ENCODE results near the gene CSN1S1. TPM values are rescaled to one million over a fixed set of nuclear protein-coding genes. Genes with fewer than 3 reads are reported as not detected.

CSN1S1 gene
- 1 to 10 TPM in 1 of 4 donors, not detected in 3; 3.9 TPM for total RNA-seq

GRCh38 chr4:69930768-69931167 lies at the start of gene CSN1S1:
Gene CSN1S1, plus strand, starts transcription at chr4:69931068. Its CDS starts 1,488 bp downstream, at chr4:69932556.
- 96 to 97% methylated on average over 3 of the region's 3 CpGs for WGBS, 2 donors
- no peaks in the 10 kb centered on the region for H3K36me3 ChIP-seq
- TF ChIP-seq POLR2A (IDR thresholded peaks at IDR 0.05) (no peak), CTCF (IDR thresholded peaks at IDR 0.05) (no peak), EP300 (IDR thresholded peaks at IDR 0.05) (no peak)

GRCh38 chr4:69881173-69881773 lies 49.6 kb upstream of the CSN1S1 start:
- DNase-seq (ENCODE audit: low spot score in 2 of 2): no peak
- no peaks in the 10 kb centered on the region for H3K27me3 ChIP-seq
- peaks cover 0 to 4% (median 0%) of the 10 kb centered on the region in 4 donors for H3K4me1 ChIP-seq
- H3K4me3 ChIP-seq: no peak overlapping the region
- H3K9me3 ChIP-seq: no peaks in the 10 kb centered on the region
- H3K36me3 ChIP-seq: no peaks in the 10 kb centered on the region
- no peak for TF ChIP-seq EP300 (IDR thresholded peaks at IDR 0.05)
- no peak for TF ChIP-seq POLR2A (IDR thresholded peaks at IDR 0.05)
- peak; percentile 59 to 84 (median 77) for TF ChIP-seq CTCF (IDR thresholded peaks at IDR 0.05)
- H3K27ac ChIP-seq: no peak overlapping the region

More at GRCh38 chr4:69930768-69931167, at the start of gene CSN1S1:
- H3K9me3 ChIP-seq: peaks cover 0 to 4% (median 0%) of the 10 kb centered on the region in 4 donors
- H3K27me3 ChIP-seq: no peaks in the 10 kb centered on the region
- H3K4me3 ChIP-seq: no peak within 1 kb of the TSS
- H3K4me1 ChIP-seq: no peaks in the 10 kb centered on the region
- DNase-seq (ENCODE audit: low spot score in 2 of 2): no peak
- no peak within 1 kb of the TSS for H3K27ac ChIP-seq

GRCh38 chr4:69882150-69882549 lies 48.7 kb upstream of the CSN1S1 start:
- Histone ChIP-seq H3K36me3 (no peaks in the 10 kb centered on the region), H3K27ac (no peak overlapping the region), H3K4me1 (peaks cover 0 to 4% (median 0%) of the 10 kb centered on the region in 4 donors), H3K27me3 (no peaks in the 10 kb centered on the region), H3K9me3 (no peaks in the 10 kb centered on the region), H3K4me3 (no peak overlapping the region)
- no peak for DNase-seq (ENCODE audit: low spot score in 2 of 2)
- TF ChIP-seq POLR2A (IDR thresholded peaks at IDR 0.05): no peak
- no peak for TF ChIP-seq CTCF (IDR thresholded peaks at IDR 0.05)
- no peak for TF ChIP-seq EP300 (IDR thresholded peaks at IDR 0.05)

GRCh38 chr4:69888336-69888735 lies 42.5 kb upstream of the CSN1S1 start:
- TF ChIP-seq POLR2A (IDR thresholded peaks at IDR 0.05): no peak
- no peak for TF ChIP-seq EP300 (IDR thresholded peaks at IDR 0.05)
- no peak for TF ChIP-seq CTCF (IDR thresholded peaks at IDR 0.05)
- no peaks in the 10 kb centered on the region for H3K9me3 ChIP-seq
- no peak overlapping the region for H3K4me3 ChIP-seq
- no peaks in the 10 kb centered on the region for H3K36me3 ChIP-seq
- no peaks in the 10 kb centered on the region for H3K27me3 ChIP-seq
- H3K4me1 ChIP-seq: no peaks in the 10 kb centered on the region
- H3K27ac ChIP-seq: no peak overlapping the region
- DNase-seq (ENCODE audit: low spot score in 2 of 2): no peak

- H3K27me3 ChIP-seq: no peaks in the 10 kb centered on the region
- 59 to 63% methylated on average over 5 of the region's 5 CpGs for WGBS, 2 donors
These were observed 36.7 kb upstream of the CSN1S1 start for GRCh38 chr4:69894186-69894585.

More at GRCh38 chr4:69894186-69894585, 36.7 kb upstream of the CSN1S1 start:
- Histone ChIP-seq H3K4me3 (no peak overlapping the region), H3K4me1 (no peaks in the 10 kb centered on the region), H3K36me3 (no peaks in the 10 kb centered on the region), H3K27ac (no peak overlapping the region), H3K9me3 (no peaks in the 10 kb centered on the region)
- DNase-seq (ENCODE audit: low spot score in 2 of 2): no peak
- TF ChIP-seq POLR2A (IDR thresholded peaks at IDR 0.05) (no peak), EP300 (IDR thresholded peaks at IDR 0.05) (no peak), CTCF (IDR thresholded peaks at IDR 0.05) (no peak)
